GM12878 (cell line): ENCODE results near the gene COPG2. TPM values are rescaled to one million over a fixed set of nuclear protein-coding genes. Genes with fewer than 3 reads are reported as not detected.

ENCODE experiments used
- ATAC-seq: fragments of 200-7000 bp; cut with Tn5 transposase; 3 replicates; pipeline ENCODE4 v1.9.1; 2020; ENCODE audit warnings: mild to moderate bottlenecking, moderate library complexity
- BruUV-seq: library from RNA; stranded (reverse); fragments of 400-500 nt; replicated peaks from 2 replicates; lab custom pipeline; 2021; lab: Mats Ljungman, UMichigan
- CTCF ChIA-PET: fragments of 300-600 bp; sonication (Branson Sonifier 250); formaldehyde crosslinking; extraction: SDS; loops from one replicate; lab custom pipeline; 2021; ENCODE audit warnings: inconsistent platforms; lab: Yijun Ruan, JAX
- POLR2A ChIA-PET: fragments of 350-600 bp; formaldehyde crosslinking; extraction: SDS; loops from one replicate; lab custom pipeline; 2021; ENCODE audit warnings: inconsistent platforms; lab: Charles Lee
- RAD21 ChIA-PET: fragments of 300-600 bp; sonication (Branson Sonifier 250); formaldehyde crosslinking; loops from one replicate; lab custom pipeline; 2023; ENCODE audit warnings: antibody characterized with exemption; ENCODE audit not compliant: unreplicated experiment; lab: Charles Lee
- SMC1A ChIA-PET: fragments of 300-600 bp; sonication (Branson Sonifier 250); formaldehyde crosslinking; loops from one replicate; lab custom pipeline; 2023; ENCODE audit not compliant: unreplicated experiment, uncharacterized antibody; lab: Charles Lee
- DNase-seq: peaks from one replicate; pipeline ENCODE4 v3.0.0-alpha.2; 2011; ENCODE audit warnings: low read depth, low spot score
- FAIRE-seq: peaks from 3 replicates; lab custom pipeline; 2011; peaks lifted over from hg19 to GRCh38; lab: Jason Lieb, UNC
- H2AFZ ChIP-seq: 2 replicates; pipeline ENCODE4 v1.6.0; 2011; ENCODE audit warnings: low read depth, low read length, control low read depth; ENCODE audit not compliant: control insufficient read depth
- H3K27ac ChIP-seq: 2 replicates; pipeline ENCODE4 v1.5.1; 2011; ENCODE audit warnings: control low read depth; ENCODE audit not compliant: control insufficient read depth, insufficient read depth
- H3K27me3 ChIP-seq, 2 experiments: replicated peaks in 1 of 2; 2 replicates each; pipeline versions ENCODE4 v1.6.0 to v1.6.1; 2011; ENCODE audit warnings: low read length in 1 of 2; ENCODE audit not compliant: control insufficient read depth in 2 of 2, insufficient read depth in 2 of 2
- H3K36me3 ChIP-seq, 2 experiments: 2 replicates each; pipeline ENCODE4 v1.5.1; 2011; ENCODE audit warnings: low read length in 1 of 2; ENCODE audit not compliant: control insufficient read depth in 2 of 2, insufficient read depth in 2 of 2
- H3K4me1 ChIP-seq: 2 replicates; pipeline ENCODE4 v1.6.1; 2011; ENCODE audit warnings: mild to moderate bottlenecking, low read length, moderate library complexity, mixed read lengths; ENCODE audit not compliant: control insufficient read depth, insufficient read depth
- H3K4me2 ChIP-seq: 2 replicates; pipeline ENCODE4 v1.6.0; 2011; ENCODE audit warnings: control low read depth; ENCODE audit not compliant: control insufficient read depth, insufficient read depth
- H3K4me3 ChIP-seq: fragments of 200-600 bp; sonication (generic); 2 replicates; pipeline ENCODE4 v1.5.1; 2016
- H3K79me2 ChIP-seq: 2 replicates; pipeline ENCODE4 v1.6.0; 2011; ENCODE audit warnings: low read length; ENCODE audit not compliant: control insufficient read depth, insufficient read depth
- H3K9ac ChIP-seq: 2 replicates; pipeline ENCODE4 v1.8.0; 2011; ENCODE audit warnings: low read length, control low read depth, mixed read lengths; ENCODE audit not compliant: control insufficient read depth, insufficient read depth
- H3K9me3 ChIP-seq: replicated peaks from 3 replicates; pipeline ENCODE4 v1.5.1; 2011; ENCODE audit warnings: mild to moderate bottlenecking, low read length; ENCODE audit not compliant: control insufficient read depth, insufficient read depth
- H4K20me1 ChIP-seq: 2 replicates; pipeline ENCODE4 v1.6.0; 2011; ENCODE audit not compliant: control insufficient read depth, insufficient read depth
- GATAD2B ChIP-seq: fragments of 450-650 bp; conservative IDR thresholded peaks from 2 replicates; pipeline ENCODE4 v1.6.1; 2017; ENCODE audit warnings: low read depth, mild to moderate bottlenecking, moderate library complexity
- KDM1A ChIP-seq: fragments of 200-600 bp; sonication (generic); IDR thresholded peaks from 2 replicates; pipeline ENCODE4 v1.6.1; 2016; ENCODE audit warnings: borderline replicate concordance
- KLF5 ChIP-seq: fragments of 450-650 bp; IDR thresholded peaks from 2 replicates; pipeline ENCODE4 v1.6.1; 2014; ENCODE audit warnings: mild to moderate bottlenecking; ENCODE audit not compliant: partially characterized antibody
- MYB ChIP-seq: fragments of 150-350 bp; IDR thresholded peaks from 2 replicates; pipeline ENCODE4 v1.6.1; 2014; ENCODE audit warnings: mild to moderate bottlenecking, low read depth, low read length, borderline replicate concordance
- PAX5 ChIP-seq: IDR thresholded peaks from 2 replicates; pipeline ENCODE4 v1.6.1; 2011; ENCODE audit warnings: low read depth, low read length, borderline replicate concordance
- SP1 ChIP-seq: IDR thresholded peaks from one replicate; pipeline ENCODE4 v1.6.1; 2011; ENCODE audit warnings: low read depth, low read length
- SPI1 ChIP-seq: IDR thresholded peaks from 2 replicates; pipeline ENCODE4 v1.6.1; 2011; ENCODE audit warnings: low read depth, mild to moderate bottlenecking, low read length, moderate library complexity, borderline replicate concordance; ENCODE audit not compliant: insufficient read depth
- STAT1 ChIP-seq: fragments of 450-650 bp; conservative IDR thresholded peaks from 2 replicates; pipeline ENCODE4 v1.6.1; 2014; ENCODE audit warnings: antibody characterized with exemption, mild to moderate bottlenecking
- YY1 ChIP-seq: IDR thresholded peaks from 2 replicates; pipeline ENCODE4 v1.6.1; 2011; ENCODE audit warnings: low read depth, mild to moderate bottlenecking, low read length
- ZNF384 ChIP-seq: IDR thresholded peaks from 2 replicates; pipeline ENCODE4 v1.6.1; 2012; ENCODE audit warnings: low read depth, mild to moderate bottlenecking, low read length, improper control_type of control experiment, borderline replicate concordance
- WGBS: methylation state at CpG from one replicate; pipeline ENCODE4 v1.1.6; 2016; ENCODE audit warnings: low lambda C conversion rate; ENCODE audit not compliant: insufficient replicate concordance, insufficient coverage; ENCODE audit errors: missing lambda C conversion rate; 5-methylcytosine and 5-hydroxymethylcytosine counted together
- in situ Hi-C: fragments of 300-500 bp; cut with MboI; formaldehyde crosslinking; loops from 9 replicates; pipeline ENCODE4 v1.14.3; 2018; ENCODE audit warnings: mixed read lengths
- intact Hi-C: fragments of 100-400 bp; cut with micrococcal nuclease; formaldehyde crosslinking; loops from one replicate; pipeline ENCODE4 v1.14.2; 2022; ENCODE audit not compliant: unreplicated experiment
- polyA plus RNA-seq, 11 experiments: library from polyadenylated mRNA; depleted of rRNA in 4 of 11; unstranded in 6 of 11; stranded (reverse) in 5 of 11; fragments of >200 nt; fragmentation: Nextera tagmentation in 4 of 11; fragmentation: Illumina TruSeq in 1 of 11; extraction: Ambion mirVana in 4 of 11; extraction: Trizol in 1 of 11; gene quantifications; 1 replicate in 1 of 11; 2 replicates in 10 of 11; pipeline versions ENCODE4 v1.2.1 to v1.2.3, GENCODE V29; 2011 to 2016; ENCODE audit warnings: inconsistent platforms in 2 of 11, missing spikeins in 2 of 11, low read depth in 1 of 11
- total RNA-seq, 4 experiments: library from RNA; depleted of rRNA in 3 of 4; stranded (reverse); fragments of >200 nt in 3 of 4; fragmentation: Illumina TruSeq in 1 of 4; extraction: Trizol in 1 of 4; gene quantifications; 2 replicates each; pipeline versions ENCODE4 v1.2.1 to v1.2.3, GENCODE V29; 2013 to 2021
- TF ChIP-seq, protein P1 (sequence below): fragments of 450-650 bp; IDR thresholded peaks from 2 replicates; pipeline ENCODE4 v1.6.1; 2017; ENCODE audit warnings: borderline replicate concordance
- TF ChIP-seq, protein P2 (sequence below): fragments of 450-650 bp; IDR thresholded peaks from 2 replicates; pipeline ENCODE4 v1.6.1; 2017; ENCODE audit warnings: mild to moderate bottlenecking
- TF ChIP-seq, protein P3 (sequence below): IDR thresholded peaks from 2 replicates; pipeline ENCODE4 v1.6.1; 2011; ENCODE audit warnings: borderline replicate concordance, low read depth, mild to moderate bottlenecking, moderate library complexity, mixed read lengths, low read length; ENCODE audit not compliant: insufficient read depth; ENCODE audit errors: extremely low read length
- TF ChIP-seq, protein P4 (sequence below): fragments of 450-650 bp; IDR thresholded peaks from 2 replicates; pipeline ENCODE4 v1.6.1; 2017; ENCODE audit warnings: antibody characterized with exemption, mild to moderate bottlenecking, moderate library complexity

COPG2 gene
- total and polyA plus RNA-seq, 10 of the 15 experiments (the other 5 are each of a cell fraction or from before 2014, with no cell fraction given) = 3.4 to 37.8 (median 16.7) TPM

DNA sequence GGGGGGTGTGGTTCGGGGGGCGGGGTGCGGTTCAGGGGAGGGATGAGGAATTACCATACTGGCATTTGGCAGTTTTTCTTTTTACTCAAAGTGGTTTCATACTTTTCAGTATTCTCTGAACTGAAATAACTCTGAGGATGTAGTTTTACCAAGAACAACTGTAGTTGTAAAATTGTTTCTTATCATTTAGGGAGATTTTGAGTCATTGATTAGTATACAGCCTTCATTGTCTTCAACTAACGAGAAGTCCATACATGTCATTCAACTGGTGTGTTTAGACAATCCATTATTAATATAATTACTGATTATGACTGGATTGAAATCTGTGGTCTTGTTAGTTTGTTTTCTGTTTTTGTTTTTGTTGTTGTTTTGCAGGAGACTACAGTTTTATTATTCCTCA, 40.8 kb downstream of the COPG2 start (continued):
- TF ChIP-seq, protein P1, sequence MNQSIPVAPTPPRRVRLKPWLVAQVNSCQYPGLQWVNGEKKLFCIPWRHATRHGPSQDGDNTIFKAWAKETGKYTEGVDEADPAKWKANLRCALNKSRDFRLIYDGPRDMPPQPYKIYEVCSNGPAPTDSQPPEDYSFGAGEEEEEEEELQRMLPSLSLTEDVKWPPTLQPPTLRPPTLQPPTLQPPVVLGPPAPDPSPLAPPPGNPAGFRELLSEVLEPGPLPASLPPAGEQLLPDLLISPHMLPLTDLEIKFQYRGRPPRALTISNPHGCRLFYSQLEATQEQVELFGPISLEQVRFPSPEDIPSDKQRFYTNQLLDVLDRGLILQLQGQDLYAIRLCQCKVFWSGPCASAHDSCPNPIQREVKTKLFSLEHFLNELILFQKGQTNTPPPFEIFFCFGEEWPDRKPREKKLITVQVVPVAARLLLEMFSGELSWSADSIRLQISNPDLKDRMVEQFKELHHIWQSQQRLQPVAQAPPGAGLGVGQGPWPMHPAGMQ = no peak
- TF ChIP-seq, protein P2, sequence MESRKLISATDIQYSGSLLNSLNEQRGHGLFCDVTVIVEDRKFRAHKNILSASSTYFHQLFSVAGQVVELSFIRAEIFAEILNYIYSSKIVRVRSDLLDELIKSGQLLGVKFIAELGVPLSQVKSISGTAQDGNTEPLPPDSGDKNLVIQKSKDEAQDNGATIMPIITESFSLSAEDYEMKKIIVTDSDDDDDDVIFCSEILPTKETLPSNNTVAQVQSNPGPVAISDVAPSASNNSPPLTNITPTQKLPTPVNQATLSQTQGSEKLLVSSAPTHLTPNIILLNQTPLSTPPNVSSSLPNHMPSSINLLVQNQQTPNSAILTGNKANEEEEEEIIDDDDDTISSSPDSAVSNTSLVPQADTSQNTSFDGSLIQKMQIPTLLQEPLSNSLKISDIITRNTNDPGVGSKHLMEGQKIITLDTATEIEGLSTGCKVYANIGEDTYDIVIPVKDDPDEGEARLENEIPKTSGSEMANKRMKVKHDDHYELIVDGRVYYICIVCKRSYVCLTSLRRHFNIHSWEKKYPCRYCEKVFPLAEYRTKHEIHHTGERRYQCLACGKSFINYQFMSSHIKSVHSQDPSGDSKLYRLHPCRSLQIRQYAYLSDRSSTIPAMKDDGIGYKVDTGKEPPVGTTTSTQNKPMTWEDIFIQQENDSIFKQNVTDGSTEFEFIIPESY = no peak
- TF ChIP-seq MYB (no peak), PAX5 (no peak), KLF5 (no peak), ZNF384 (no peak)
- TF ChIP-seq, protein P3, sequence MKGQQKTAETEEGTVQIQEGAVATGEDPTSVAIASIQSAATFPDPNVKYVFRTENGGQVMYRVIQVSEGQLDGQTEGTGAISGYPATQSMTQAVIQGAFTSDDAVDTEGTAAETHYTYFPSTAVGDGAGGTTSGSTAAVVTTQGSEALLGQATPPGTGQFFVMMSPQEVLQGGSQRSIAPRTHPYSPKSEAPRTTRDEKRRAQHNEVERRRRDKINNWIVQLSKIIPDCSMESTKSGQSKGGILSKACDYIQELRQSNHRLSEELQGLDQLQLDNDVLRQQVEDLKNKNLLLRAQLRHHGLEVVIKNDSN = no peak

DNA sequence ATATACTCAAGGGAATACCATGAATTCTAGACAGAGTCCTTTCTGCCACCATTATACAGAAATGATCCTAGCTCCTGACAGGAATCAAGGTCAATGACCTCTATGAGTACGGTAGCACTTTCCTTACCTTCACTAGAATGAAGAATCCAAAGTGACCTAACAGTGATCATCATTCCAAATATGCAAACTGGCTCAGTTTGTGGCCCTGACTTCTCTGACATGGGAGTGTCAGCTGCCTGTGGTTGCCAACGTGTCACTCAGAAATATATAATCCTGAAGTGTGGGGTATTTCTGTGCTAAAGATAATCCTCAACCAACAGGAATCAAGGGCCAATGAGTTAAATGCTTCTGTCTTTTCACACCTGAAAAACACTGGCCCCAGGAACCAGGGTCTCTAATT, 45.7 kb downstream of the COPG2 start:
- Histone ChIP-seq H4K20me1 (no peaks in the 10 kb centered on the region), H3K27me3 (no peaks in the 10 kb centered on the region), H3K4me1 (no peaks in the 10 kb centered on the region), H3K4me3 (no peak overlapping the region), H3K9ac (no peak overlapping the region), H3K79me2 (no peaks in the 10 kb centered on the region), H3K9me3 (peaks cover 2% of the 10 kb centered on the region; the same call in 1 of the 3 replicates), H2AFZ (no peak overlapping the region), H3K36me3 (no peaks in the 10 kb centered on the region), H3K4me2 (no peak overlapping the region), H3K27ac (no peak overlapping the region)
- in situ Hi-C loops = no loop called here
- intact Hi-C loops = no loop called here
- ChIA-PET SMC1A (interaction anchor here (0.9 kb wide), 1 partner anchor 11 kb away, joined by 3 read pairs; no protein-coding TSS in a partner anchor), POLR2A (no interaction called here), RAD21 (no interaction called here), CTCF (no interaction called here)
- 71% methylated on average over 2 of the region's 2 CpGs for WGBS
- no peak for ATAC-seq
- no TSS peak for BruUV-seq
- DNase-seq = no peak
- no peak for FAIRE-seq
- TF ChIP-seq STAT1 = no peak
- TF ChIP-seq YY1 = no peak
- TF ChIP-seq, protein P4, sequence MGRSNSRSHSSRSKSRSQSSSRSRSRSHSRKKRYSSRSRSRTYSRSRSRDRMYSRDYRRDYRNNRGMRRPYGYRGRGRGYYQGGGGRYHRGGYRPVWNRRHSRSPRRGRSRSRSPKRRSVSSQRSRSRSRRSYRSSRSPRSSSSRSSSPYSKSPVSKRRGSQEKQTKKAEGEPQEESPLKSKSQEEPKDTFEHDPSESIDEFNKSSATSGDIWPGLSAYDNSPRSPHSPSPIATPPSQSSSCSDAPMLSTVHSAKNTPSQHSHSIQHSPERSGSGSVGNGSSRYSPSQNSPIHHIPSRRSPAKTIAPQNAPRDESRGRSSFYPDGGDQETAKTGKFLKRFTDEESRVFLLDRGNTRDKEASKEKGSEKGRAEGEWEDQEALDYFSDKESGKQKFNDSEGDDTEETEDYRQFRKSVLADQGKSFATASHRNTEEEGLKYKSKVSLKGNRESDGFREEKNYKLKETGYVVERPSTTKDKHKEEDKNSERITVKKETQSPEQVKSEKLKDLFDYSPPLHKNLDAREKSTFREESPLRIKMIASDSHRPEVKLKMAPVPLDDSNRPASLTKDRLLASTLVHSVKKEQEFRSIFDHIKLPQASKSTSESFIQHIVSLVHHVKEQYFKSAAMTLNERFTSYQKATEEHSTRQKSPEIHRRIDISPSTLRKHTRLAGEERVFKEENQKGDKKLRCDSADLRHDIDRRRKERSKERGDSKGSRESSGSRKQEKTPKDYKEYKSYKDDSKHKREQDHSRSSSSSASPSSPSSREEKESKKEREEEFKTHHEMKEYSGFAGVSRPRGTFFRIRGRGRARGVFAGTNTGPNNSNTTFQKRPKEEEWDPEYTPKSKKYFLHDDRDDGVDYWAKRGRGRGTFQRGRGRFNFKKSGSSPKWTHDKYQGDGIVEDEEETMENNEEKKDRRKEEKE = no peak
- TF ChIP-seq SP1 = no peak
- no peak for TF ChIP-seq KDM1A
- TF ChIP-seq, protein P2 = no peak
- no peak for TF ChIP-seq SPI1
- TF ChIP-seq GATAD2B = no peak
